GM23338 (cell line): ENCODE results near the gene INCA1. TPM values are rescaled to one million over a fixed set of nuclear protein-coding genes. Genes with fewer than 3 reads are reported as not detected.
A peak's percentile ranks its signal among the peaks of the same experiment; 100 is the strongest.

Experiments used
- ATAC-seq: fragments of 200-7000 bp; cut with Tn5 transposase; 3 replicates; pipeline ENCODE4 v1.9.1; 2020
- DNase-seq: peaks from one replicate; pipeline ENCODE4 v3.0.0-alpha.2; 2015; ENCODE audit warnings: low spot score
- H2AFZ ChIP-seq: fragments of 200-600 bp; sonication (generic); 2 replicates; pipeline ENCODE4 v1.8.0; 2016; ENCODE audit warnings: antibody characterized with exemption, mild to moderate bottlenecking, moderate library complexity
- H3F3A ChIP-seq: fragments of 200-600 bp; sonication (generic); replicated peaks from 2 replicates; pipeline ENCODE4 v1.8.0; 2017; ENCODE audit warnings: antibody characterized with exemption, mixed run types, low read depth
- H3K27ac ChIP-seq: fragments of 200-600 bp; sonication (generic); 2 replicates; pipeline ENCODE4 v1.6.1; 2016; ENCODE audit warnings: low read depth
- H3K27me3 ChIP-seq: fragments of 200-600 bp; sonication (generic); 2 replicates; pipeline ENCODE4 v1.8.0; 2016; ENCODE audit warnings: mild to moderate bottlenecking, mixed run types, moderate library complexity; ENCODE audit not compliant: insufficient read depth
- H3K36me3 ChIP-seq: fragments of 200-600 bp; sonication (generic); 2 replicates; pipeline ENCODE4 v1.8.0; 2016; ENCODE audit warnings: mild to moderate bottlenecking; ENCODE audit not compliant: insufficient read depth
- H3K4me1 ChIP-seq: fragments of 200-600 bp; sonication (generic); 2 replicates; pipeline ENCODE4 v1.8.0; 2016; ENCODE audit warnings: mild to moderate bottlenecking, moderate library complexity; ENCODE audit not compliant: insufficient read depth
- H3K4me2 ChIP-seq: fragments of 200-600 bp; sonication (generic); 2 replicates; pipeline ENCODE4 v1.7.1; 2017; ENCODE audit warnings: mixed run types
- H3K4me3 ChIP-seq: fragments of 200-600 bp; sonication (generic); 2 replicates; pipeline ENCODE4 v1.6.1; 2016; ENCODE audit warnings: mixed run types
- H3K79me2 ChIP-seq: fragments of 200-600 bp; sonication (generic); replicated peaks from 2 replicates; pipeline ENCODE4 v1.8.0; 2017; ENCODE audit warnings: mild to moderate bottlenecking; ENCODE audit not compliant: insufficient read depth
- H3K9me2 ChIP-seq: fragments of 200-600 bp; sonication (generic); 2 replicates; pipeline ENCODE4 v1.8.0; 2017; ENCODE audit not compliant: insufficient read depth
- H4K20me1 ChIP-seq: fragments of 200-600 bp; sonication (generic); replicated peaks from 2 replicates; pipeline ENCODE4 v1.8.0; 2017; ENCODE audit warnings: mild to moderate bottlenecking; ENCODE audit not compliant: insufficient read depth
- H3K27ac Mint-ChIP-seq: 2 replicates; pipeline ENCODE4 v1.8.0; 2020; ENCODE audit warnings: inconsistent platforms, mild to moderate bottlenecking, moderate library complexity, mixed read lengths
- H3K27me3 Mint-ChIP-seq: 3 replicates; pipeline ENCODE4 v1.8.0; 2022; ENCODE audit warnings: low read depth, mild to moderate bottlenecking, moderate library complexity, mixed read lengths, inconsistent platforms; ENCODE audit not compliant: insufficient read depth, poor library complexity
- H3K36me3 Mint-ChIP-seq: 3 replicates; pipeline ENCODE4 v1.8.0; 2021; ENCODE audit warnings: low read depth, mild to moderate bottlenecking, inconsistent platforms, moderate library complexity, mixed read lengths
- H3K4me1 Mint-ChIP-seq: 3 replicates; pipeline ENCODE4 v1.8.0; 2020; ENCODE audit warnings: mild to moderate bottlenecking, inconsistent platforms, mixed read lengths
- H3K4me3 Mint-ChIP-seq: 3 replicates; pipeline ENCODE4 v1.8.0; 2021; ENCODE audit warnings: moderate library complexity, mild to moderate bottlenecking, inconsistent platforms, mixed read lengths
- H3K9me3 Mint-ChIP-seq: 3 replicates; pipeline ENCODE4 v1.8.0; 2020; ENCODE audit warnings: moderate library complexity, mild to moderate bottlenecking, inconsistent platforms, mixed read lengths
- CREB1 ChIP-seq: fragments of 250-450 bp; sonication (Bioruptor Pico); IDR thresholded peaks from 2 replicates; pipeline ENCODE4 v1.5.0; 2020; ENCODE audit warnings: low read depth, mild to moderate bottlenecking, moderate library complexity
- CTCF ChIP-seq, 2 experiments: fragments of 200-600 bp in 1 of 2; sonication (generic) in 1 of 2; conservative IDR thresholded peaks; 2 replicates each; pipeline versions ENCODE4 v1.5.1 to v1.6.1; 2016 to 2017; ENCODE audit warnings: antibody characterized with exemption in 2 of 2, low read depth in 2 of 2, mild to moderate bottlenecking in 2 of 2, moderate library complexity in 1 of 2
- ETS1 ChIP-seq: IDR thresholded peaks from 2 replicates; pipeline ENCODE4 v1.6.1; 2016; ENCODE audit warnings: antibody characterized with exemption
- EZH2 ChIP-seq: fragments of 200-600 bp; sonication (generic); IDR thresholded peaks from one replicate; pipeline ENCODE4 v1.8.0; 2017; ENCODE audit warnings: antibody characterized with exemption, mild to moderate bottlenecking, low read depth; ENCODE audit not compliant: unreplicated experiment
- EZH2phosphoT487 ChIP-seq: fragments of 200-600 bp; sonication (generic); IDR thresholded peaks from one replicate; pipeline ENCODE4 v1.8.1; 2018; ENCODE audit warnings: antibody characterized with exemption; ENCODE audit not compliant: unreplicated experiment
- JUNB ChIP-seq: IDR thresholded peaks from one replicate; pipeline ENCODE4 v1.6.1; 2016; ENCODE audit warnings: antibody characterized with exemption; ENCODE audit not compliant: unreplicated experiment
- NANOG ChIP-seq: IDR thresholded peaks from 2 replicates; pipeline ENCODE4 v1.6.1; 2016; ENCODE audit warnings: antibody characterized with exemption, borderline replicate concordance
- POLR2AphosphoS5 ChIP-seq: IDR thresholded peaks from 2 replicates; pipeline ENCODE4 v1.6.1; 2016; ENCODE audit warnings: antibody characterized with exemption, low read depth
- REST ChIP-seq: IDR thresholded peaks from one replicate; pipeline ENCODE4 v1.6.1; 2018; ENCODE audit warnings: antibody characterized with exemption; ENCODE audit not compliant: unreplicated experiment
- STAT1 ChIP-seq: IDR thresholded peaks from one replicate; pipeline ENCODE4 v1.6.1; 2016; ENCODE audit warnings: antibody characterized with exemption; ENCODE audit not compliant: unreplicated experiment
- ZNF114 ChIP-seq: fragments of 250-450 bp; sonication (Bioruptor Pico); IDR thresholded peaks from 2 replicates; pipeline ENCODE4 v1.5.0; 2020; ENCODE audit warnings: mild to moderate bottlenecking, moderate library complexity
- ZNF331 ChIP-seq: fragments of 250-450 bp; sonication (Bioruptor Pico); IDR thresholded peaks from 2 replicates; pipeline ENCODE4 v1.5.0; 2020; ENCODE audit warnings: low read depth, mild to moderate bottlenecking, moderate library complexity
- ZNF462 ChIP-seq: fragments of 250-450 bp; sonication (Bioruptor Pico); IDR thresholded peaks from 2 replicates; pipeline ENCODE4 v1.5.0; 2020; ENCODE audit warnings: mild to moderate bottlenecking, moderate library complexity
- polyA plus RNA-seq: library from polyadenylated mRNA; unstranded; fragments of >200 nt; fragmentation: Nextera tagmentation; extraction: Ambion mirVana; gene quantifications from 2 replicates; pipeline ENCODE4 v1.2.1, GENCODE V29; 2016
- total RNA-seq: library from RNA; depleted of rRNA; stranded (reverse); fragments of >200 nt; shearing (Covaris generic); gene quantifications from 2 replicates; pipeline ENCODE4 v1.2.3, GENCODE V29; 2014

The INCA1 gene
- total and polyA plus RNA-seq, 2 experiments from 2014 or later, result 1.3 TPM; not detected in 1

- peaks cover 22% of the 10 kb centered on the region for H4K20me1 ChIP-seq
- H3K36me3 ChIP-seq, result peaks cover 20% of the 10 kb centered on the region
- H2AFZ ChIP-seq, result no peak within 1 kb of the TSS
- no peak for TF ChIP-seq ZNF114 (CRISPR knock-in tag)
- TF ChIP-seq REST, result peak; percentile 19
- TF ChIP-seq STAT1, result no peak
- no peak for TF ChIP-seq ZNF331 (CRISPR knock-in tag)
- TF ChIP-seq CTCF (conservative IDR thresholded peaks at IDR 0.05; ENCODE audit: low read depth in 2 of 2), result no peak
- no peak for TF ChIP-seq ZNF462
- TF ChIP-seq POLR2AphosphoS5, result peak; percentile 79
- TF ChIP-seq NANOG, result no peak
- no peak for TF ChIP-seq EZH2
- TF ChIP-seq JUNB, result no peak
- no peak for TF ChIP-seq EZH2phosphoT487
- TF ChIP-seq ETS1, result peak; percentile 52; the same call in 1 of the 2 replicates
- TF ChIP-seq CREB1 (CRISPR knock-in tag), result no peak
- H3F3A ChIP-seq, result peaks cover 40% of the 10 kb centered on the region
- peaks cover 43% of the 10 kb centered on the region for H3K36me3 Mint-ChIP-seq
- H3K27ac ChIP-seq, result peak within 1 kb of the TSS; percentile 100
- H3K4me1 Mint-ChIP-seq, result peaks cover 45% of the 10 kb centered on the region
- H3K27me3 Mint-ChIP-seq, result peaks cover 40% of the 10 kb centered on the region
- H3K9me3 Mint-ChIP-seq, result no peaks in the 10 kb centered on the region; the same call in 2 of the 3 replicates
- peak within 1 kb of the TSS; percentile 98 for H3K27ac Mint-ChIP-seq
- H3K4me2 ChIP-seq, result peak within 1 kb of the TSS; percentile 96
- no peaks in the 10 kb centered on the region for H3K27me3 ChIP-seq
- H3K4me3 Mint-ChIP-seq, result peak within 1 kb of the TSS; percentile 92
- DNase-seq, result peak; percentile 93
- peak; percentile 13 for ATAC-seq
- H3K79me2 ChIP-seq, result peaks cover 39% of the 10 kb centered on the region
- no peaks in the 10 kb centered on the region for H3K9me2 ChIP-seq
- peaks cover 43% of the 10 kb centered on the region for H3K4me1 ChIP-seq
- peak within 1 kb of the TSS; percentile 96 for H3K4me3 ChIP-seq
Observed at GRCh38 chr17:4948166-4948930, 49.0 kb downstream of the INCA1 start, which contains the start of gene PFN1. TSS of gene PFN1 (minus strand) at chr17:4948530. CDS start at chr17:4948394, 136 bp downstream.
